Ovary (tissue), 9 donors: ENCODE measurements around the gene ETV3L. TPM values are rescaled to one million over a fixed set of nuclear protein-coding genes. Genes with fewer than 3 reads are reported as not detected.

Source experiments
- DNase-seq, 5 donors: peaks; one replicate each; pipeline ENCODE4 v3.0.0-alpha.2; 2019 to 2020
- H3K27ac ChIP-seq, 2 donors: fragments of 200-600 bp; one replicate each; pipeline versions ENCODE4 v1.5.1 to v1.8.0; 2019 to 2022
- H3K27me3 ChIP-seq: fragments of 200-600 bp; one replicate; pipeline ENCODE4 v1.8.0; 2022
- H3K36me3 ChIP-seq: fragments of 200-600 bp; sonication (generic); one replicate; pipeline ENCODE4 v1.5.1; 2019
- H3K4me1 ChIP-seq: one replicate; pipeline ENCODE4 v1.8.1; 2013; ENCODE audit warnings: mild to moderate bottlenecking, moderate library complexity; ENCODE audit not compliant: insufficient read depth
- H3K4me3 ChIP-seq: fragments of 200-600 bp; sonication (generic); one replicate; pipeline ENCODE4 v1.5.1; 2017
- H3K9me3 ChIP-seq, 2 donors: fragments of 200-600 bp in 1 of 2; sonication (generic) in 1 of 2; one replicate each; pipeline versions ENCODE4 v1.5.1 to v1.8.1; 2013 to 2019; ENCODE audit warnings: mild to moderate bottlenecking in 1 of 2, moderate library complexity in 1 of 2
- CTCF ChIP-seq, 3 donors: fragments of 450-650 bp in 2 of 3; fragments of 200-600 bp in 1 of 3; IDR thresholded peaks; one replicate each; pipeline versions ENCODE4 v1.5.1 to v1.8.0; 2016 to 2022; ENCODE audit warnings: antibody characterized with exemption in 3 of 3, mild to moderate bottlenecking in 1 of 3
- EP300 ChIP-seq: sonication (generic); formaldehyde crosslinking; IDR thresholded peaks from one replicate; pipeline ENCODE4 v1.6.1; 2017; ENCODE audit warnings: antibody characterized with exemption
- POLR2A ChIP-seq: fragments of 450-650 bp; IDR thresholded peaks from one replicate; pipeline ENCODE4 v1.6.1; 2017; ENCODE audit warnings: antibody characterized with exemption, mild to moderate bottlenecking, moderate library complexity
- WGBS, 3 donors: extraction: QIAGEN DNeasy Blood & Tissue Kit in 1 of 3; methylation state at CpG; one replicate each; pipeline versions ENCODE4 v1.1.5 to v1.1.7; 2013 to 2017; 5-methylcytosine and 5-hydroxymethylcytosine counted together
- intact Hi-C, 4 donors: fragments of 100-400 bp; cut with DNase I; formaldehyde crosslinking; loops; one replicate each; pipeline versions ENCODE4 v1.11.0 to v1.15.1; 2022 to 2023
- polyA plus RNA-seq, 2 donors: library from polyadenylated mRNA; stranded (reverse); fragments of 200-250 nt in 1 of 2; fragments of 350-450 nt in 1 of 2; fragmentation: Illumina TruSeq in 1 of 2; extraction: RNeasy Lipid Tissue Mini Kit (QIAGEN cat#74804) in 1 of 2; gene quantifications; one replicate each; pipeline ENCODE4 v1.2.3, GENCODE V29; 2013 to 2014
- total RNA-seq, 7 donors: library from RNA; depleted of rRNA in 2 of 7; stranded (reverse); fragments of >200 nt in 2 of 7; fragmentation: NEBNext Ultra II Directional in 3 of 7; extraction: Animal tissue kit (Norgen Biotek cat#: 25700) in 3 of 7; gene quantifications; one replicate each; pipeline versions ENCODE4 v1.1.0 to v1.2.4, GENCODE V29; 2016 to 2023
- donor health status: DM: no; HTN: no; CAD: no; lungs with moderate emphysema.
- donor health status: DM: no; HTN: no; CAD: no.
- donor health status: Bipolar disorder and iron deficiency.
- donor health status: DM: yes; HTN: yes; CAD: no.
- donor health status: DM: no; HTN: no; CAD: no.
- donor health status: DM: yes; HTN: yes; CAD: no.

The ETV3L gene
- total and polyA plus RNA-seq, 9 donors: not detected

GRCh38 chr1:157097692-157098091, 1.9 kb downstream of the ETV3L start:
- no peak overlapping the region for H3K4me3 ChIP-seq
- no peak for DNase-seq
- intact Hi-C loops: loop anchor here in 1 of 4 donors (10.0 kb wide), 1 partner anchor 397 kb away; no protein-coding TSS in a partner anchor
- 72 to 75% (median 74%) methylated on average over 6 of the region's 6 CpGs for WGBS, 3 donors
- H3K27ac ChIP-seq: no peak overlapping the region
- no peaks in the 10 kb centered on the region for H3K9me3 ChIP-seq
- no peaks in the 10 kb centered on the region for H3K4me1 ChIP-seq
- no peaks in the 10 kb centered on the region for H3K27me3 ChIP-seq
- no peaks in the 10 kb centered on the region for H3K36me3 ChIP-seq
- TF ChIP-seq CTCF (IDR thresholded peaks at IDR 0.05): no peak
- no peak for TF ChIP-seq POLR2A
- no peak for TF ChIP-seq EP300

GRCh38 chr1:157096881-157097280, 2.7 kb downstream of the ETV3L start:
- Histone ChIP-seq H3K27me3 (no peaks in the 10 kb centered on the region), H3K4me3 (no peak overlapping the region), H3K36me3 (no peaks in the 10 kb centered on the region), H3K9me3 (no peaks in the 10 kb centered on the region), H3K27ac (no peak overlapping the region), H3K4me1 (no peaks in the 10 kb centered on the region)
- TF ChIP-seq CTCF (IDR thresholded peaks at IDR 0.05) (no peak), POLR2A (no peak), EP300 (no peak)
- WGBS, 3 donors: 81 to 90% (median 87%) methylated on average over 6 of the region's 6 CpGs
- no peak for DNase-seq
- intact Hi-C loops: loop anchor here in 1 of 4 donors (10.0 kb wide), 1 partner anchor 398 kb away; no protein-coding TSS in a partner anchor

DNA sequence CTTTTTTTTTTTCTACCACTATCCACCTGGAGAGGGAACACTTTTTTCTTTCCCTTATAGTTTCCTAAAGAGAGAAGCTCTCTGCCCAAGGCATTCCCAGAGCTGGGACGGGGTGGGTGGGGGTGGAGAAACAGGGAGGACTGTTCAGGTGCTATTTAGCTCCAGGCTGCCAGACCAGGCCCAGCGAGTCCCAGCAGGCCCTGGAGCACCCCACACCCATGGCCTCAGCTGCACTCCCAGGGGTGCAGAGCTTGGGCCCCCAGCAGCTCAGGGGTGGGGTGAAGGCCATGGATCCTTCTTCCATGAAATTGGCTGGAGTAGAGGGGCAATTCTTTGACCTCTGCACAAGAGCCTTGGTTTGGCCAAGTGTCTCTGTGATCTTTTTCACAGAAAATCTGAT, 4.1 kb downstream of the ETV3L start:
- Histone ChIP-seq H3K27me3 (no peaks in the 10 kb centered on the region), H3K4me1 (no peaks in the 10 kb centered on the region), H3K36me3 (no peaks in the 10 kb centered on the region), H3K9me3 (no peaks in the 10 kb centered on the region), H3K27ac (no peak overlapping the region), H3K4me3 (no peak overlapping the region)
- no peak for DNase-seq
- 88 to 93% (median 93%) methylated on average over 2 of the region's 2 CpGs for WGBS, 3 donors
- intact Hi-C loops: loop anchor here in 1 of 4 donors (10.0 kb wide), 1 partner anchor 399 kb away; no protein-coding TSS in a partner anchor
- TF ChIP-seq POLR2A (no peak), CTCF (IDR thresholded peaks at IDR 0.05) (no peak), EP300 (no peak)

- no peak for DNase-seq
- Histone ChIP-seq H3K4me1 (no peaks in the 10 kb centered on the region), H3K27ac (no peak overlapping the region), H3K27me3 (no peaks in the 10 kb centered on the region), H3K9me3 (no peaks in the 10 kb centered on the region), H3K36me3 (no peaks in the 10 kb centered on the region), H3K4me3 (no peak overlapping the region)
- 56 to 69% (median 64%) methylated on average over 4 of the region's 4 CpGs for WGBS, 3 donors
- intact Hi-C loops: loop anchor here in 1 of 4 donors (10.0 kb wide), 1 partner anchor 400 kb away; no protein-coding TSS in a partner anchor
- TF ChIP-seq POLR2A (no peak), EP300 (no peak), CTCF (IDR thresholded peaks at IDR 0.05) (no peak)
Observed at GRCh38 chr1:157095091-157095490, 4.5 kb downstream of the ETV3L start.
